ENCODE results near the gene PP2D1.
A peak's percentile ranks its signal among the peaks of the same experiment; 100 is the strongest.
"Not testable (repeated sequence)": the region's sequence is repeated elsewhere in the genome, so short reads cannot be mapped to it uniquely, and the experiment has no call there.

The PP2D1 gene

DNA sequence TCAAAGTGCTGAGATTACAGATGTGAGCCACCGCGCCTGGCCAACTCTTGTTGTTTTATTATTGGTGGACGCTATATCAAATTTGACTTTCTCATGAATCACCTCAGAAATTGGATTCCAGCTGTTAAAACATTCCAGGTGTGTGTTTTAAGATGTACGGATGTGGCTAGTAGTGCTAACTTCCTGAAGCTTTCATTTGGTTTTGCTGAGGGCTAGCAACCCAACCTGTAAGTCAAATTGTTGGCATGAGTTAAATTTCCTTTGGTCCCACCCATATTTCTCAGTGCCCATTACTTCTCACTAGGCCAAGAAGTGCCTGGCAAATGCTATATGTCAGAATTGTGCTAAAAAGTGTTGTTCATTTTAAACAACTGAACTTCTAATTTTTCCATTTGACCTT, 15.1 kb upstream of the PP2D1 start:
- DNase-seq (ENCODE audit: low read depth), result peak; percentile 7
- TF ChIP-seq, protein P1, sequence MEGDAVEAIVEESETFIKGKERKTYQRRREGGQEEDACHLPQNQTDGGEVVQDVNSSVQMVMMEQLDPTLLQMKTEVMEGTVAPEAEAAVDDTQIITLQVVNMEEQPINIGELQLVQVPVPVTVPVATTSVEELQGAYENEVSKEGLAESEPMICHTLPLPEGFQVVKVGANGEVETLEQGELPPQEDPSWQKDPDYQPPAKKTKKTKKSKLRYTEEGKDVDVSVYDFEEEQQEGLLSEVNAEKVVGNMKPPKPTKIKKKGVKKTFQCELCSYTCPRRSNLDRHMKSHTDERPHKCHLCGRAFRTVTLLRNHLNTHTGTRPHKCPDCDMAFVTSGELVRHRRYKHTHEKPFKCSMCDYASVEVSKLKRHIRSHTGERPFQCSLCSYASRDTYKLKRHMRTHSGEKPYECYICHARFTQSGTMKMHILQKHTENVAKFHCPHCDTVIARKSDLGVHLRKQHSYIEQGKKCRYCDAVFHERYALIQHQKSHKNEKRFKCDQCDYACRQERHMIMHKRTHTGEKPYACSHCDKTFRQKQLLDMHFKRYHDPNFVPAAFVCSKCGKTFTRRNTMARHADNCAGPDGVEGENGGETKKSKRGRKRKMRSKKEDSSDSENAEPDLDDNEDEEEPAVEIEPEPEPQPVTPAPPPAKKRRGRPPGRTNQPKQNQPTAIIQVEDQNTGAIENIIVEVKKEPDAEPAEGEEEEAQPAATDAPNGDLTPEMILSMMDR (IDR thresholded peaks at IDR 0.05; ENCODE audit: insufficient read depth, low read depth, low read length, missing control alignments), result no peak
- no peak overlapping the region for H3K4me3 ChIP-seq (ENCODE audit: low read length)

DNA sequence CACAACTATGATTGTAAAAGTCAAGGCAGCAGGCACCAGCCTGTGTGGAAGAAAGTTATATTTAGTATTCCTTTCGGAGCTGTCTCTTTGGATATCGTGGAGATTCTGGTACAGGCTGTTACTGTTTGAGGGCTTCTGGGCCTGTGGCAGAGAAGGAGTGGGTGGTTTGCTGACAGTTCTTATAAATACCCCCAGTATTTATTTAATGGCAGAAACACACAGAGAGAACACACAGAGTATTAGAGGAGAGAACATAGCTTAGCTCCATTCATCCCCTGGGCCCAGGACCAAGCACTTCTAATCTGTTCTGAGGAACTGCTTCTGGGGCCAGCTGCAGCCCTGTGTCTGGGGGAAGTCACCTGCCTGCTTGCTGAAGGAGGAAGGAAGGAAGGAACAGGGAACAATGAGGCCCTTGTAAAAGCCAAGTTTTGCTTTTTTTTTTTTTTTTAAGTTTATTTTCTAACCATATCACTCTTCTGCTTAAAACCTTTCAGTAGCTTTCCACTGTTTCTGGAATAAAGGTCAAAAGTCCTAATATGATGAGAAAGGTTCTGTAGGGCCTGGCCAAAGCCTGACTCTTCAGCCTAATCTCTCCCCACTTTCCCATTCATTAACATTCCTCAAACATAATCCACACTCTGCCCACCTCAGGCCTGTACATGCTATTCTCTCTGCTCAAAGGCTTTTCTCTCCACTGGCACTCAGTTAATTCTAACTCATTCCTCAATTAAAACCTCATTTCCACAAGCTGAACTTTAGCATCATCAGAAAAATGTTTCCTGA, 11.8 kb upstream of the PP2D1 start:
- TF ChIP-seq, protein P1 (IDR thresholded peaks at IDR 0.05; ENCODE audit: insufficient read depth, low read depth, low read length, missing control alignments), result no peak
- no peak overlapping the region for H3K4me3 ChIP-seq (ENCODE audit: low read length)
- no peak for DNase-seq (ENCODE audit: low read depth)

DNA sequence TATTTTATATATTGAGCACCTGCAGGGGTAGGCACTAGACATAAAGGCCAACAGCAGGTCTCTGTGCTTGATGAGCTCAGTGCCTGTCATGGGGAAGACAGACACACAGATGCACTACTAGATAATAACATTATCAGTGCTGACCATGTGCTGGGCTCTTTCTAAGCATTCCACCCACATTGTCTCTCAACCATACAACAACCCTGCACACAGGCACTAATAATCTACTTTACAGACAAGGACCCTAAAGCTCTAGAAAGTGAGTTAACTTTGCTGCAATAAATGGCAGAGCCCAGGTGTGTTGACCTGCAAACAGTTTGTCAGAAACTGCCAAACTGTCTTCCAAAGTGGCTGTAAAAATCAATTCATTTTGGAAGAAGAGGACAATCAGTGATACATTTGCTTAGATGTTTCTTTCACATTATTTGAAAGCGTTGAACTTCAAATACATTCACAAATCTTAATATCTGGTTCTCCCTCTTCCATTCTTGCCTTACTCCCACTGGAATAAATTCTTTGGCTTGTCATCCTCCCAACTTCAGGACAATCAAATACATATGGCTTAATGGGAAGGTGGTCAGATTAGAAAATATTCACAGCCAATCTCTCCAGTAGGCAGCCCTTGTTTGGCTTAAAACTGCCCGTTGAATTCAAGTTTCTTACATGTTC, 11.0 kb upstream of the PP2D1 start:
- H3K4me3 ChIP-seq (ENCODE audit: low read length), result no peak overlapping the region
- DNase-seq (ENCODE audit: low read depth), result no peak
- TF ChIP-seq, protein P1 (IDR thresholded peaks at IDR 0.05; ENCODE audit: insufficient read depth, low read depth, low read length, missing control alignments), result no peak

DNA sequence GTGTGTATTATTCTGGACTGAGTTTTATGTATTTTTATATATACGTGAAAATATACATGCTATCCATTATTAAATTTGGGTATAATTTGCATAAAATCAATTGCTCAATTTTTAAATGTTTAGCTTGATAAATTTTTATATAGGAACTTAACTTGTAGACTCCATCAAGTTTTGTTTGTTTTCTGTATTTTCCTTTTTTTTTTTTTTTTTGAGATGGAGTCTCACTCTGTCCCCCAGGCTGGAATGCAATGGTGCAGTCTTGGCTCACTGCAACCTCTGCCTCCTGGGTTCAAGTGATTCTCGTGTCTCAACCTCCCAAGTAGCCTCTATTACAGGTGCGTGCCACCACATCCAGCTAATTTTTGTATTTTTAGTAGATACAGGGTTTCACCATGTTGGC, 4.0 kb upstream of the PP2D1 start:
- DNase-seq (ENCODE audit: low read depth); H3K4me3 ChIP-seq (ENCODE audit: low read length): not testable (repeated sequence)

DNA sequence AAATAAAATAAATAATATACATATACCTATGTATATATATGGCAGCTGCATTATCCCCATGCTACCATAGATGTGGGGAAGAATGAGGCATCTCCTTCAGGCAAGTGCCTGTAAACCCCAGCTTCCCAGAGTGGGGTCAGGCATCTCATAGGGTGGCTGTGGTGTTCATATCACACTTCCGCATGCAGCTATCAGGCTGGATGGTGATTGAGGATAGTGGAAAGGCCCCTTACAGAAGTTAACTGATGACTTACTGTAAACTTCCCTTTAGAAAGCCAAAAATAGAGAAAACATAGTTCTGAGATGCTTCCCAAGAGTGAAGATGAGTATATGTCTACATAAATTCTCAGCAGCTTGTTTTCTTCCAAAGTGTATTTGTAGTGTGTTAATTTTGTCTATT, 3.5 kb upstream of the PP2D1 start:
- TF ChIP-seq, protein P1 (IDR thresholded peaks at IDR 0.05; ENCODE audit: insufficient read depth, low read depth, low read length, missing control alignments), result no peak
- no peak for DNase-seq (ENCODE audit: low read depth)
- H3K4me3 ChIP-seq (ENCODE audit: low read length), result no peak overlapping the region

DNA sequence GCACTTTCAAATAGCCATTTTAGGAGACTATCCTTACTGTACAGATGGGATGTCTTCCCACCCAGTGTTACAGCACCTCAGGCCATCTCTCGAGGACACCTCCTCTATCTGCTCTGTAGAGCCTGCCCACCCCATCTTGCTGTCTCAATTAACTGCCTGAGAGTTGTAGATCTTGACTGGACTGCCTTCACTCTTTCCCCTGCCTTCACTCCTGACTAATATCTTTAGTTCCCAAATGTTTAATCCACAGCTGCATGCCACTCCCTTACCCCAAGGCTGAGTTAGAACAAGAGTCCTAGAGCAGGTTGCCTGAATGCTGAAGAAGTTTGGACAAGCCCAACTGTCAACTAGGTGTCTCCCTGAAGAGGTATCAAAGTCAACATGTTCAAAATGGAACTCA, 1.3 kb upstream of the PP2D1 start:
- no peak overlapping the region for H3K4me3 ChIP-seq (ENCODE audit: low read length)
- DNase-seq (ENCODE audit: low read depth), result peak; percentile 40
- TF ChIP-seq, protein P1 (IDR thresholded peaks at IDR 0.05; ENCODE audit: insufficient read depth, low read depth, low read length, missing control alignments), result no peak

DNA sequence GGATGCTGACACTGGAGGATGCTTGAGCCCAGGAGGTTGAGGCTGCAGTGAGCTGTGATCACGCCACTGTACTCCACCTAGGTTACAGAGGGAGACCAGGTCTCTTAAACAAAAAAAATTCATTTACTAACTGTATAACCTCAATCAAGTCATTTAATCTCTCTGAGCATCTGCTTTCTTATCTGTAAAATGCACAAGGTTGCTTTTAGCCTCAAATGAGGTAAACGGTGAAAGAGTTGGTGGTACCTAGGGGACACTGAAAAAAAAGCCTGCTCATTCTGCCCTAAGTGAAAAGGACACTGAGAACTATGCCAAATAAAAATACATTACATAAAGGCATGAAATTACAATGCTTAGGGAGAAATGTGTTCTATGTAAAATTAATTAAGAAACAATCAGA, 3.4 kb downstream of the PP2D1 start:
- H3K4me3 ChIP-seq (ENCODE audit: low read length), result no peak overlapping the region
- DNase-seq (ENCODE audit: low read depth), result no peak
- TF ChIP-seq, protein P1 (IDR thresholded peaks at IDR 0.05; ENCODE audit: insufficient read depth, low read depth, low read length, missing control alignments), result no peak
